GM19397 (cell line): ENCODE data around the gene LRP8.

Experiments used
- ATAC-seq: cut with Tn5 transposase; IDR thresholded peaks from one replicate; pipeline ENCODE4 v1.9.1; 2021; ENCODE audit warnings: mild to moderate bottlenecking, moderate library complexity; ENCODE audit not compliant: unreplicated experiment

The LRP8 gene

GRCh38 chr1:53328009-53328461, at the start of gene LRP8:
LRP8 (minus strand) TSS chr1:53328070; CDS start chr1:53327912, 158 bp downstream.
- peak; percentile 40 for ATAC-seq

- ATAC-seq, result no peak
Observed at GRCh38 chr1:53377438-53377841, 49.6 kb upstream of the LRP8 start.

- no peak for ATAC-seq
Observed at GRCh38 chr1:53376742-53377437, 49.0 kb upstream of the LRP8 start.

DNA sequence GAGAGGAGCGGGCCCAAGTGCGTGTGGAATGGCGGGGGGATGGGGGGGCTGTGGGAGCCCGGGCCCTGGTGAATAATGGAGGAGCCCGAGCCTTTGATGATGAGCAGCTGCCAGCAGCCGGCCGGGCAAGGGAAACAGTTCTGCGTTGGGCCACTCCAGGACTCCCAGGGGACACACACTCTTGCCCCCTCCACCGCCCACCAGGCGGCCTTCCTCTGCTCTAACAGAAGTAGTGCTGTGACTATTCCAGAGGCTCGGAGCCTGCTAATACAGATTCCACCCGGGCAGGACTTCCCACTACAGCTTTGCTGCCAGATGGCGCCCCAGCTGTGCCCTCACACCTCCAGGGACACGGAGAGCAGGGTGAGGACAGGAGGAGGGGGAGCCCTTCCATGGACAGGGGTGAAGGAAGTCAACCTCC, 48.2 kb upstream of the LRP8 start:
- ATAC-seq, result no peak

GRCh38 chr1:53375440-53375839, 47.6 kb upstream of the LRP8 start:
- ATAC-seq, result no peak

DNA sequence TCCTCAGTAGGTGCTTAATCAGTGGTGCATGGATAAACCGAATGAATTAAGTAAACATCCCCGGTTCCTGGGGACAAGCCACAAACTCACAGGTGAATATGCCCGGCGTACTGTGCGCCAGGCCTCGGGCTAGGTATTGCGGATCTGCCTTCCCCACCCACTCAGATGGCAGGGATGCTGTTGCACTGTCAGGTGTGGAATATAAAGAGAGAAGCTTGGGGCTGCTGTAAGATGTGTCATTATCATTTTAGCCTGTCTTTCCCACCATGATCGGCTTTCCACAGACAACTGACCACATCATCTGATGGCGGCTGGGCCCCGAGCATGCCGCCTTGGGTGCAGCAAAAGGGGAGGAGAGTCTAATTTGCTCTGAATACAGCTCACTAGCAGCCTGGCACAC, 45.4 kb upstream of the LRP8 start:
- ATAC-seq, result no peak

GRCh38 chr1:53372501-53372951, 44.7 kb upstream of the LRP8 start:
- no peak for ATAC-seq

DNA sequence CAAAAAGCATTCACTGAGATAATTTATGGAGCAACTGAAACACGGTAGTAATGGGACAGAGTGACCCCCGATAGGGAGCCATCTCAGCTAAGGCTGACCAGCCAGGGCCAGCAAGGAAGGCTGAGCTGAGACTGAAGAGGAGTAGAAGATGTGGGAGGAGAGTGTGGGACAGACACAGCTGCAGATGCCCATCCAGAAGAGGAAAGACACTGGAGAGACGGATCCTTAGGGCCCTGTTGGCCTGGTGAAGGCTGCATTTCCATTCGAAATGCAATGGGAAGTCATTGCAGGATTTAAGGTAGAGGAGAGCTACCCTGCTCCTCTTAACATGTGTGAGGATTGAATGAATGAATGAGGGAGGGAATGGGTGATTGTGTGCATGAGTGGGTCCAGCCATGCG, 44.0 kb upstream of the LRP8 start:
- ATAC-seq, result no peak

DNA sequence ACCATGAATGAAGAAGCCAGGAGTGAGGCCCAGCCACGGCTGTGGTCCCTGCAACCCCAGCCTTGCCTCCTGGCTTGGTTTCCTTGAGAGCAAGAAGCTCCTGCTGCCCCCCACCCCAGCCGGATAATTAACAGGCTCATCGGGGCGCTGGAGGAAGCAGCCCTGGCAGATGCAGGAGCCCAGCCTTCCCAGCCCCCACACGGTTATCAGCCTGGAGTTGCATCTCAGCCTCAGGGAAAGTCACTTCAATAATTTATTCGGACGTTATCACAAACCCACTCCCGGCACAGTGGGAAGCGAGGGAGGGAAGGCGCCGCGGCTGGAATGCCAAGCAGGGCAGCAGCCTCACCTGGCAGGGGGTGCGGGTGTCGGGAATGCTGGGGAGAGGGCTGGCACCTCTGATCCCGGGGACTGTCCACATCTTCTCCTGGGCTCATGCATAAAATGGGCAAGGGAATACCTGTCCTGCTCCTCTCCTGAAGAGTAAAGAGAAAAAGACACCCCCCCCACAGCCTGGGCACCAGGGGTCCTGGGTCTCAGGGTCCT, 43.3 kb upstream of the LRP8 start:
- no peak for ATAC-seq

DNA sequence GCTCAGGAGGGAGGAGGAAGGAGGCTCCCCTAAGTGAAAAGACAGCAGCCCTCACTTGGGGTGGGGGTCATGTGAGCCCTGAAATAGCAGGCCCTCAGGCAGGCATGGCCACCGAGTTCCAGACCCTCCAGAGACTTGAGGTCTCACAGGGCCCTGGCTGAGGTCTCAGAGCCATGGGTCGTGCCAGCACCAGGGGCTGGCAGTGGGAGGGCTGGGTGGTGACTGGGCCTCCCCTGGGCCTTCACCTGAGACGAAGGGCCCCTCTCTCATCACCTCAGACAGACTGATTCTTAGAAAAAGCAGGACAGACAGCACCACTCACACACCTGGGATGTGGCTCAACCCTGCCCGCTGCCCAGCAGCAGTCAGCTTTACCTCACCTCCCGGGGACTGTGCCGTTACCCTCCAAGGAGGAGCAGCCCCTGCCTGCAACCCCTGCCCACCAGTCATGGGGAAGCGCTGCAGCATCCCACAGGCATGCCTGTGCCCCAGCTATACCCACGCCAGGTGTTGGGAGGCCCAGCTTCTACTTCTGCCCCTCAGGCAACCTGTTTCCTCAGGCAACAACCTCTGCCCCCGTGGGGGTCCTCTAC, 42.6 kb upstream of the LRP8 start:
- no peak for ATAC-seq

- ATAC-seq, result no peak
Observed at GRCh38 chr1:53369761-53370160, 41.9 kb upstream of the LRP8 start.

DNA sequence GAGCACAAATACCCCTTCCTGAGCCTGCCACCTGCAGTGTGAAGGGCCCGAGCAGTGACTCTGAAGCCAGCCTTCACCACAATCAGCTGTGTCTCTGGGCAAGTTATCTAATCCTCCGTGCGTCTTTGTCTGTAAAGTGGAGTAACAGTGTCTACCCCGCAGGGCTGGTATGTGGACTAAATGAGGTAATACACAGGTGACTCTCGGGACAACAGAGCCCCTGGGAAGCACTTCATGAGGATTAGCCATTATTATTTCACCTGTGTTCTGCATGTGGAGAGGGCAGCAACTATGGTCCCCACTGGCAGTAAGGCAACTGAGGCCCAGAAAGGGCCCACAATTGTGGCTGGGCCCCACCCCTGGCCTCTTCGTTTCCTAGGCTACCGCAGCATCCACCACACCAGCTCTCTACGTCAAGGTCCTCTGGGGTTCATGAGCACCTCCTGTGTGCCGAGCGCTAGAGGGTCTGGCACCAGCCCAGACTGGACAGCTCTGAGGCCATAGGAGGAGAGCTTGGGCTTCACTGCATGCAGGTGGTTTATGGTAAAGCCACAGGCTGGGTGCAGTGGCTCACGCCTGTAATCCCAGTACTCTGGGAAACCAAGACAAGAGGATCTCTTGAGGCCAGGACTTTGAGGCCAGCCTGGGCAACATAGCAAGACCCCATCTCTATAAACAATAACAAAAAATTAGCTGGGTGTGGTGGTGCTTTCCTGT, 41.3 kb upstream of the LRP8 start:
- ATAC-seq, result no peak

DNA sequence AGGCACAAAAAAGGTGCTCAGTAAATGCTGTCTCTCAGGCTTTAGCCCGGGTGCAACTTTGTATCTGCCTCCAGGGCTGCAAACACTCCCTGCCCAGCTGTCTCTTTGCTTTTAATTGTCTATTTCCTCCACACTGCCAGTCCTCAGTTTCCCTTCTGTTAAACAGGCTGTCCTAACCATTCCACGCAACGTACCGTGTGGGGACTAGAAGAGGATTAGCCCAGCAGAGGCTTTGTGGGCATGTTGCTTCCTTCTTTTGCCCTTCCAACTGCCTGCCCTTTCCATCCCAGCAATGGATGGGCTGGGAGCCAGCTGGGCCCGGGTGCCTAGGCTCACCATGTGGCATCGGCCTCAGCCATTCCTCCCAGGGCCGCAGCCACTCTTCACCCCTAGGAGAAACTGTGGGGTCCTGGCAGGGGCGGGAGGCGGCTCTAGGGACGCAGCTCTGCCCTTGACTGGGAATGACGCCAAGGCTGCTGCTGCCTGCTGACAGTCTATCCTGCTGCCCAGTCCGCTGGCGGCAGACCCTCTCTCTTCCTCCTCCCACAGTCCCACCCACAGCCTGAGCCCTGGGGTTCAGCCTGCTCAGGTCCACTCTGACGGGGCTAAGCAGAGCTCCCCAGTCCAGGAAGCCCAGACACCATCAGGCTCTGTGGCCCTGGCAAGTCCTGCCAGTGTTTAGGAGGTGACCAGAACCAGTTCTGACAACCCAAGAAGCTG, 40.6 kb upstream of the LRP8 start:
- ATAC-seq, result no peak

DNA sequence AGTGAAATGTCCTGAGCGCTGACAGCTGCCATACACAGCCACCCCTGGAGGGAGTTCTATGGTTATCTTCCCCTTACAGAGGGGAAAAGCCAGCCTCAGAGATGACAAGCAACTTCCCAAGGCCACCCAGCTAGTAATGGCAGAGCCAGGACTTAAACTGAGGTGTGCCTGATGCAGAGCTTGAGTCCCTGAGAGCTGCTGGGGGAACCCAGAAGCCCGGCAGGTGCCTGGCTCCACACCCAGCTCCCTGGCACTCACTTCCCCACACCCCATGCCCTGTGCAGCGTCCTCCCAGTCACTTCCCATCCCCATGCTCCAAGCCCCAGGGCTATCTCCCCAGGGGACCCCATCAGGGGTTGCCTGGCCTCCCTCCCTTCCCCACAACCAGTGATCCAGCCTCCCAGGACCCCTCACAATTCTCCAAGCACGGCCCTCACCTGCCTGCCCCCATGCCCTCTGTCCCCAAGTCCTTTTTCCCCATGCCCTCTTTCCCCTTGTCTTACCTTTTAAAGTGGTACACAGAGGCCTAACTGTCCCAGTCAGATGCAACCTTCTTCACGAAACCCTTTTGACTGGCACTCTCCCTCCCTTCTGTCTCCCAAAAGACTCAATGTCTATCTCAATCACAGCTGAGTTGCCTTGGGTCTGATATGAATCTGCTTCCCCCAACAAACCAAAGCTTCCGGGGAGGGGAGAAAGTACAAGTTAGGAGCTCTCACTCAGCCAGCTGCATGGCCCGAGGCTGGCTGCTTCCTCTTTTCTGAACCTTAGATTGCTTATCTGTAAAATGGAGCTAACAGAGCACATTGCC, 39.8 kb upstream of the LRP8 start:
- ATAC-seq, result peak; percentile 65

- no peak for ATAC-seq
Observed at GRCh38 chr1:53366901-53367502, 39.1 kb upstream of the LRP8 start.

- ATAC-seq, result no peak
Observed at GRCh38 chr1:53365437-53366063, 37.7 kb upstream of the LRP8 start.

DNA sequence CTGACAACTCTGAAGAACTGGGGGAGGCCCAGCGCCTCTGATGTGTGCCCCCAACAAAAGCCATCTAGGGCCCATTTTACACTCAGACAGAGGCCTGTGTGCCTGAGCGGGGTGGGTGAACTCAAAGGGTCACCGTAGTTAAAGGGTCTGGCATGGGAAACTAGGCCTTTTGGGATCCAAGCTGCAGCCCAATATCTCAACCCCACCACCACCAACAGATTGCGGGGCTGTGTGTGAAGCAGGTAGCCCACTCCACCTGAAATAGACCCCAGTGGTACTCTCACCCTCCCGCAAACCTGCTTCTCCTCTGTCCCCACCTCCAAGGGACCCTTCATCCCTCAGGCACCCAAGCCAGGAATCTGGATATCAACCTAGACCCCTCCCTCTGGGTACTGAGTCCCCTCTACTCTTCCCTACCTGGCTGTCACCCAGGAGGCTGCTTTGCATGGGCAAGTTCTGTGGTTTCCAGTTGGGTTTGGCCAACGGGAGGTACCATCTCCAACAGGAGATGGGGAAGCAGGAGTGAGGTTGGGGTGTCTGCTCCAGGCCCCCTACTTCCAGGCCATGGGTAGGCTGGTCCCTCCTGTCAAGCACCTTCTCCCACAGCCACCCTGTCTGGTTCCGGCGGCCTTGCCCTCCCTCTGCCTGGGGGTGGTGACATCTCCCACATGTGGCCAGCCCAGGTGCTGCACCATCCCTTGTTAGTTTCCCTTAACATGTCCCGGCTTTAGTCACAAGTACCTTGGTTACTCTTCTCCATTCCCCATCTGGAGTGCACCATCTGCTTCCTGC, 35.2 kb upstream of the LRP8 start:
- ATAC-seq, result no peak

- no peak for ATAC-seq
Observed at GRCh38 chr1:53362270-53362669, 34.4 kb upstream of the LRP8 start.
